ENCODE results near the gene SCNM1.

DNA sequence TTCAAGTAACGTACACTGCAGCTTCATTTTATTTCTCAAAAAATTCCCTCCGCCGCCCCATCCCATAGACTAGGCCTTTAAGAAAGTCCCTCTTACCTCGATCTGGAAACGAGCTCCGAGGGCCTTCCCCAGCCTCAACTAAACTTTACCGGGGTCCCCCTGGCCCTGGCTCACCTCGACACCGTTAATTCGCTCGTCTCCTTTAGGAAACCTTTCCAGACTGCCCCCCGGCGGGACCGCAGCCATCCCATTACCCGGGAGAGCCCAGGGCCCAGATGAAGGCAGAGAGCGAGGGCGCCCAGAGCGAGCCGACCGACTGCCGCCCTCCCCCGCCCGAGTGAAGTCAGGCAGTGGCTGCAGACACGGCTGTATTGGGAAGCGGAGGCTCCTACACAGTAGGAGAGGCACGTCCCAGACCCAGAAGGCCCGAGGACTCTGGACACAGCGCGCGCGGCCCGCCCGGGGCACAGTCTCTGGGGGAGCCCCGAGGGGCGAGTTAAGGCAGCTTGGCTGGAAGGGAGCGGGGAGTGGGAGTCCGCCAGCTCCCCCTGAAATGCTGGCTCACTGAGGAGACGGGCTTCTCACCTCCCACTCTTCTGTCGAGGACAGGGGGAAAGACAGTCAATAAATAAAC lies 34.1 kb upstream of the SCNM1 start:
- TF ChIP-seq, protein P1, sequence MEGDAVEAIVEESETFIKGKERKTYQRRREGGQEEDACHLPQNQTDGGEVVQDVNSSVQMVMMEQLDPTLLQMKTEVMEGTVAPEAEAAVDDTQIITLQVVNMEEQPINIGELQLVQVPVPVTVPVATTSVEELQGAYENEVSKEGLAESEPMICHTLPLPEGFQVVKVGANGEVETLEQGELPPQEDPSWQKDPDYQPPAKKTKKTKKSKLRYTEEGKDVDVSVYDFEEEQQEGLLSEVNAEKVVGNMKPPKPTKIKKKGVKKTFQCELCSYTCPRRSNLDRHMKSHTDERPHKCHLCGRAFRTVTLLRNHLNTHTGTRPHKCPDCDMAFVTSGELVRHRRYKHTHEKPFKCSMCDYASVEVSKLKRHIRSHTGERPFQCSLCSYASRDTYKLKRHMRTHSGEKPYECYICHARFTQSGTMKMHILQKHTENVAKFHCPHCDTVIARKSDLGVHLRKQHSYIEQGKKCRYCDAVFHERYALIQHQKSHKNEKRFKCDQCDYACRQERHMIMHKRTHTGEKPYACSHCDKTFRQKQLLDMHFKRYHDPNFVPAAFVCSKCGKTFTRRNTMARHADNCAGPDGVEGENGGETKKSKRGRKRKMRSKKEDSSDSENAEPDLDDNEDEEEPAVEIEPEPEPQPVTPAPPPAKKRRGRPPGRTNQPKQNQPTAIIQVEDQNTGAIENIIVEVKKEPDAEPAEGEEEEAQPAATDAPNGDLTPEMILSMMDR (IDR thresholded peaks at IDR 0.05) = no peak
- TF ChIP-seq POLR2A (IDR thresholded peaks at IDR 0.05) = no peak
- no peak for TF ChIP-seq POLR2AphosphoS5 (IDR thresholded peaks at IDR 0.05; ENCODE audit: insufficient read depth in 1 of 2, low read depth in 1 of 2)
